Osteoblast (primary cell): ENCODE measurements around the gene HSD11B1L. TPM values are rescaled to one million over a fixed set of nuclear protein-coding genes. Genes with fewer than 3 reads are reported as not detected.
"Not testable (repeated sequence)": the region's sequence is repeated elsewhere in the genome, so short reads cannot be mapped to it uniquely, and the experiment has no call there.

Experiments
- DNase-seq: peaks from one replicate; pipeline ENCODE4 v3.0.0; 2011; ENCODE audit warnings: low spot score, mixed read lengths; ENCODE audit not compliant: insufficient read length; ENCODE audit errors: missing footprints
- H2AFZ ChIP-seq: 2 replicates; pipeline ENCODE4 v1.6.0; 2011; ENCODE audit warnings: mild to moderate bottlenecking, low read length
- H3K27ac ChIP-seq: 2 replicates; pipeline ENCODE4 v1.5.1; 2011; ENCODE audit warnings: mild to moderate bottlenecking, low read depth, low read length, moderate library complexity
- H3K27me3 ChIP-seq: 2 replicates; pipeline ENCODE4 v1.6.0; 2012; ENCODE audit warnings: mild to moderate bottlenecking, control low read depth, inconsistent platforms, low read length, moderate library complexity; ENCODE audit not compliant: insufficient read depth
- H3K36me3 ChIP-seq: 2 replicates; pipeline ENCODE4 v1.5.1; 2011; ENCODE audit warnings: mild to moderate bottlenecking, low read length, control low read depth, moderate library complexity; ENCODE audit not compliant: insufficient read depth
- H3K4me1 ChIP-seq: 2 replicates; pipeline ENCODE4 v1.5.1; 2011; ENCODE audit warnings: mild to moderate bottlenecking, low read length, control low read depth, moderate library complexity; ENCODE audit not compliant: insufficient read depth
- H3K4me2 ChIP-seq: 2 replicates; pipeline ENCODE4 v1.6.0; 2011; ENCODE audit warnings: mild to moderate bottlenecking, low read length; ENCODE audit not compliant: insufficient read depth
- H3K4me3 ChIP-seq: fragments of 200-600 bp; sonication (generic); 3 replicates; pipeline ENCODE4 v1.5.1; 2012; ENCODE audit warnings: mild to moderate bottlenecking, low read length, inconsistent platforms; ENCODE audit not compliant: insufficient read depth
- H3K79me2 ChIP-seq: 2 replicates; pipeline ENCODE4 v1.6.0; 2012; ENCODE audit warnings: mild to moderate bottlenecking, low read length, control low read depth, inconsistent platforms; ENCODE audit not compliant: insufficient read depth
- H3K9me3 ChIP-seq: 2 replicates; pipeline ENCODE4 v1.5.1; 2011; ENCODE audit warnings: low read depth, low read length, control low read depth
- H4K20me1 ChIP-seq: 2 replicates; pipeline ENCODE4 v1.6.0; 2012; ENCODE audit warnings: mild to moderate bottlenecking, low read length, control low read depth; ENCODE audit not compliant: insufficient read depth
- CTCF ChIP-seq: IDR thresholded peaks from 2 replicates; pipeline ENCODE4 v1.5.1; 2011; ENCODE audit warnings: mild to moderate bottlenecking, low read depth, low read length, moderate library complexity; ENCODE audit errors: extremely low read depth
- total RNA-seq: library from RNA; depleted of rRNA; stranded (reverse); fragments of >200 nt; gene quantifications from 2 replicates; pipeline ENCODE4 v1.2.3, GENCODE V29; 2012

HSD11B1L gene
- total RNA-seq, 1 donor: 14.8 TPM

GRCh38 chr19:5686647-5687359 is 6.0 kb downstream of the HSD11B1L start:
- peak; percentile 100 for DNase-seq
- Histone ChIP-seq H3K36me3 (peaks cover 5% of the 10 kb centered on the region), H3K27me3 (no peaks in the 10 kb centered on the region), H3K79me2 (peaks cover 17% of the 10 kb centered on the region), H3K4me1 (peaks cover 5% of the 10 kb centered on the region), H3K4me3 (peak overlapping the region; percentile 77), H3K9me3 (no peaks in the 10 kb centered on the region), H3K4me2 (peak overlapping the region; percentile 76), H2AFZ (peak overlapping the region; percentile 85), H3K27ac (no peak overlapping the region), H4K20me1 (peaks cover 17% of the 10 kb centered on the region)
- peak; percentile 68 for TF ChIP-seq CTCF

- peaks cover 12% of the 10 kb centered on the region for H3K36me3 ChIP-seq
- H3K27me3 ChIP-seq: no peaks in the 10 kb centered on the region
- H4K20me1 ChIP-seq: peaks cover 25% of the 10 kb centered on the region
- no peak for TF ChIP-seq CTCF
- H3K27ac ChIP-seq: no peak overlapping the region
- peak overlapping the region; percentile 85 for H2AFZ ChIP-seq
- H3K4me1 ChIP-seq: peaks cover 9% of the 10 kb centered on the region
- H3K4me2 ChIP-seq: peak overlapping the region; percentile 76
- no peak for DNase-seq
- H3K79me2 ChIP-seq: peaks cover 25% of the 10 kb centered on the region
- H3K9me3 ChIP-seq: no peaks in the 10 kb centered on the region
- peak overlapping the region; percentile 77 for H3K4me3 ChIP-seq
These were observed 6.8 kb downstream of the HSD11B1L start for GRCh38 chr19:5687360-5688198.

GRCh38 chr19:5688262-5688881 is 7.5 kb downstream of the HSD11B1L start:
- H3K27me3 ChIP-seq, H3K9me3 ChIP-seq, DNase-seq, H3K4me1 ChIP-seq, H3K4me2 ChIP-seq, H2AFZ ChIP-seq, H3K27ac ChIP-seq, H3K4me3 ChIP-seq: not testable (repeated sequence)
- Histone ChIP-seq H3K36me3 (peaks cover 20% of the 10 kb centered on the region), H4K20me1 (peaks cover 33% of the 10 kb centered on the region), H3K79me2 (peaks cover 33% of the 10 kb centered on the region)

- Histone ChIP-seq H3K79me2 (peaks cover 52% of the 10 kb centered on the region), H3K9me3 (no peaks in the 10 kb centered on the region), H3K4me1 (peaks cover 9% of the 10 kb centered on the region), H3K4me2 (peak within 1 kb of the TSS; percentile 91), H2AFZ (peak within 1 kb of the TSS; percentile 54), H3K27ac (peak within 1 kb of the TSS; percentile 86), H4K20me1 (peaks cover 52% of the 10 kb centered on the region), H3K27me3 (no peaks in the 10 kb centered on the region), H3K36me3 (peaks cover 36% of the 10 kb centered on the region), H3K4me3 (peak within 1 kb of the TSS; percentile 96)
- DNase-seq: peak; percentile 100
- peak; percentile 96 for TF ChIP-seq CTCF
These were observed 9.5 kb downstream of the HSD11B1L start, which contains the start of gene RPL36 for GRCh38 chr19:5690125-5690954. Gene RPL36, plus strand, starts transcription at chr19:5690295. Its CDS starts 213 bp downstream, at chr19:5690508.
